ENCODE data around the gene SLIT3.

The SLIT3 gene

DNA sequence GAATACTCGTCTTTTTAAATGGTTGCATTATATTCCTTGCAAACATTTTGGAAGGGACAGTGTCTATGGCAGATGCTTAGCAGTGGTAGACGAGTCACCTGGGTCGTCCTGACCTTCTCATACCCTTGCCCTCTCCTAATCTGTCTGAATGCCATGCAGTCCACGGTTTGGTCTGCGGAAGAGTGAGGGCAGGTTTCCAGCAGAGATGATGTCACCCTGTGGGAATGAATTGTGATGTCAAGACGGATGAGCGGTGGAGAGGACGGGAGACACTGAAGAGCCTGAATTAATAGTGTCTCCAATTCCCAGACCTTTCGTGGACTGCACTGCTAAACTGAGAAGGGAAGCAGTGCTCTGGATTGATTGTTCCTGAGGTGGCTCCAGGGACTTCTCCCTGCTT, 392.7 kb downstream of the SLIT3 start:
- DNase-seq: no peak

DNA sequence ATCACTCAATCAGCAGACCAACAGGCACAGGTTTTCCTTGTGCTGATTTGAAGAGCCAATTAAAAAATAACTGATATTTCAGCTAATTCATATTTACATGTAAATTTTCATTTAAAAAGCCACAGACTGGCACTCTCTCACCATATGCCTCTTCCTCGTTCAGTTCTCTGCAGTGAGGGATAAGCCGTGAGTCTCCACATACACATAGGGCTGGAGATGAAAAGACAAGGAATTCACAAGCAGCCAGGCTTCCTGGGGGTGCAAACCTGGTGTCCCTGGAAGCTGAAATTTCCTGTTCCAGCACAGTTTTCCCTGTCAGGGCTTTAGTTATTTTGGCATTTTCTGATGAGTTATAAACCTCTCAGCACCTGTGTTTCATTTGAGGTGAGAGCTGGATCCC, 397.9 kb downstream of the SLIT3 start:
- DNase-seq: no peak

GRCh38 chr5:168899673-168900072, 401.3 kb downstream of the SLIT3 start:
- no peak for DNase-seq

GRCh38 chr5:168899264-168899663, 401.7 kb downstream of the SLIT3 start:
- DNase-seq: no peak

DNA sequence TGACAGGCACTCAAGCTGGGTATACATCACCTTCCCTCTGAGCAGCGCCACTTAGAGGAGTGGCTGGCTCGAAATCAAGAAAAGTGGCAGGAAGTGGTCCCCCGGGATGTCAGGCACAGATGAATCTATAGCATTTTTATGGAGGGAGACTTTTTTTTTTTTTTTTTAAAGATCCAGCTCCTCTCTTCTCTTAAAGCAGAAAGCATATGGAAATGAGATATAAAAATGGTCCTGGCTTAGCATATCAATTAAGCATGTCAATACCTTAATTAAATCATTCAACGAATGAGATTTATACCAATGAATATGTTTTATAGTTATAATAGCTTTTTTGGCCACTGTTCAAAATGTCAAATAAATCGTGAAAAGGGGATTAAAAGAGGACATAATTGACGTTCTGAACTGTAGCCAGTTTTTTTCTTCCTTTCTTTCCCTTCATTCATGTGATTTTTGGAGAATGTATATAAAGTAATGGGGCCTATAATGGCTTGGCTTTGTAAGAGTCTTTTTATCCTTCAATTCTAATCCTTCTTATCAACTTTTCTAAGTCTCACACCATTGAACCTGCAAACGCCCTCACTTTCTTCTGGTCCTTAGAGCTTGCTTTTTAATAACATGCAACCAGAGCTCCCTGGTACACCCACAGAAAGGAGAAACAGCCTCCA, 402.6 kb downstream of the SLIT3 start:
- no peak for DNase-seq

- DNase-seq: no peak
Observed at GRCh38 chr5:168897387-168898122, 403.4 kb downstream of the SLIT3 start.

DNA sequence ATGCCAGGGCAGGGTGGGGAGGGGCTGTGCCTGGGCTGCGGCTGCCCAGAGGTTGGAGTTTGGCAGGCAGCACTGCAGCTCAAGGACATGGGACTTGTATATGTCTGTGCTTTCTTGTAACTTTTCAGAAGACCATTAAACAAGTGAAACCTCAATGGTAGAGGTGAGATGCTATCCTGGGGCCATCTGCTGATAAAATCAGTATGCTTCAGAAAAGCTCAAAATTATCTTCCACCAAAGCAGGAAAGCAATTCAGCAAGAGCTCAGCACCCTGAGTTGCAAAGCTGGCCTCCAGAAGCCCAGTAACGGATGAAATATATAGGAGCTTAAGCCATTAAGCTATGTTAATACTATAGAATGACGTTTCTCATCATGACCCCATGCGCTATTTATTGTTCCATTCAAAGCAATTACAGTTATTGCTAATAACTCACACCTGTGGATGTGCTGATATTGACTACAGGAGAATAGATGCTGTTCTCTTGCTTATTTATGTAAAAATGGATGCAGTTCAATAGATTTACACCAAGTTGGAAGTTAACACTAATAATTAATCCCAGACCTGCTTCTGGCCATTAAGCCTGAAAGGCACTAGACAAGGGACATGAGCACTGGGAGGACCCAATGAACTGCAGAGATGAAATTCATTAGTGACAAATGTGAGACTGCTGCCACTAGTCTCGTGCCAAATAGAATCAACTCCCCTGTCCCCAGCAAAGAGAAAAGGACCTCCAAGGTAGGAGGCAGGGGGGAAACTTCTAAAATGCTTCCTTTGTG, 405.5 kb downstream of the SLIT3 start:
- DNase-seq: no peak

DNA sequence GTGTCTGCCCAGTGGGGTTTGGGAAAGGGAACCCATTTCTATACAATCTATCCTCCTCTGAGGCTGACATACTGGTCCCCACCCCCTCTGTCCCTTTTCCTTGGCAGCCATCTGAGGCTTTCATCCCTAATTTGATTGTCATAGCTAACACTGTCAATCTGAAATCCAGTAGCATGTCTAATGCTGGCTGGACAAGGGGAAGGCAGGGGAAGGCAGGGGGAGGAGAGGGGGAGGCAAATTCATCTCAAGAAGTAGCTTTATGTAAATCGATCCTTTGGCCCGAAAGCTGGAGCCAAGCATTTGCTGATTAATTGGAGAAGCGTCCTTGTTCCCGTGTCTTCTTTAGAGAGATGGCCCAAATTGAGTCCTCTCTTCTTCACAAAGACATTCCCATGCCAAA, 407.7 kb downstream of the SLIT3 start:
- no peak for DNase-seq

DNA sequence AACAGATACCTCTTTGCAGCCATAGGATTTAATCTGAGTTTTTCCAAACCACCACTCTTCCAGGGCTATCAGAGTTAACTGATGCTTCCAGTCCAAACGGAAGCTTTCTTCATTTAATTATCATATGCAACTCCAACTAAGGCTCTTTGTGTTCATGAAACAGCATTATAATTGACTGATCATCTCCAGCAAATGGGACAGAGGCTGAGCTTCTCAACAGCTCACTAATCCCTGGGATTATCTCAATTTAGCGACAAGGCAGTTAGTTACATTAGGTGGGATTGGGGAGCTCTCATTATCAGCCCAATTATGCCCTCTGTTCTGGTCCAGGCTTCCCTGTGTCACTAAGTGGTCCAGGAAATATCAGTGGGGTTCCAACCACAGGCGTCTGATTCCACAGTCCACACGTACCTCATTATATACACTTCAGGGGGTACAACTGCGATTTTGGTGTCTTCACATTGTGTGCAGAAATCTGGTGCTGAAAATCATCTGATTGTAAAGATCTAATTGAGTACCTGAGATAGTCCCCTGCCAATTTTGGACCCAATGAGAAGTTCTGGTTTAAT, 408.2 kb downstream of the SLIT3 start:
- DNase-seq: no peak

- DNase-seq: no peak
Observed at GRCh38 chr5:168890816-168891812, 409.8 kb downstream of the SLIT3 start.

- no peak for DNase-seq
Observed at GRCh38 chr5:168889039-168889438, 411.9 kb downstream of the SLIT3 start.

- no peak for DNase-seq
Observed at GRCh38 chr5:168887931-168888330, 413.0 kb downstream of the SLIT3 start.

GRCh38 chr5:168886157-168886556, 414.8 kb downstream of the SLIT3 start:
- no peak for DNase-seq

GRCh38 chr5:168885324-168886120, 415.4 kb downstream of the SLIT3 start:
- no peak for DNase-seq

- DNase-seq: no peak
Observed at GRCh38 chr5:168883991-168884390, 416.9 kb downstream of the SLIT3 start.

DNA sequence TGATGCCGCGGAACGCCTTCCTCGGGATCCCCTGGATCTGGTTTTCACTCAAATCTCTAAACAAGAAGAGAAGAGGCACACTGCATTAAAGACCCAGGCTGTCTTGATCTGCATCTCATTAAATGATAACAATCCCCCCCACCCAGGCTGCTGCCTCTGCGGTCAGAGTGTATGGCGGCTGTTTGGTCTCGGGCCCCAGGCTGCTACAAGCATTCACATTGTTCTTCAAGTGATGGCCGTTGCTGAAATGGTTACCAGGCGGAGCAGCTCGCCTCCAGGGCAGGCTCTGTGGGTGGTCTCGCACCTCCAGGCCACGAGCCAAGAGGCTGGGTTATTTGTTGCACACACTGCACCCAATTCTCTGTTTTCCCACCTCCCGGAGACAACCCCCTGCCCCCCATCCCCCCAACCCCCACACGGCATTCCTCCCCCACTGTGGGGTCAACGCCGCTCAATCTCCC, 417.6 kb downstream of the SLIT3 start:
- no peak for DNase-seq

- DNase-seq: no peak
Observed at GRCh38 chr5:168882283-168882682, 418.7 kb downstream of the SLIT3 start.

DNA sequence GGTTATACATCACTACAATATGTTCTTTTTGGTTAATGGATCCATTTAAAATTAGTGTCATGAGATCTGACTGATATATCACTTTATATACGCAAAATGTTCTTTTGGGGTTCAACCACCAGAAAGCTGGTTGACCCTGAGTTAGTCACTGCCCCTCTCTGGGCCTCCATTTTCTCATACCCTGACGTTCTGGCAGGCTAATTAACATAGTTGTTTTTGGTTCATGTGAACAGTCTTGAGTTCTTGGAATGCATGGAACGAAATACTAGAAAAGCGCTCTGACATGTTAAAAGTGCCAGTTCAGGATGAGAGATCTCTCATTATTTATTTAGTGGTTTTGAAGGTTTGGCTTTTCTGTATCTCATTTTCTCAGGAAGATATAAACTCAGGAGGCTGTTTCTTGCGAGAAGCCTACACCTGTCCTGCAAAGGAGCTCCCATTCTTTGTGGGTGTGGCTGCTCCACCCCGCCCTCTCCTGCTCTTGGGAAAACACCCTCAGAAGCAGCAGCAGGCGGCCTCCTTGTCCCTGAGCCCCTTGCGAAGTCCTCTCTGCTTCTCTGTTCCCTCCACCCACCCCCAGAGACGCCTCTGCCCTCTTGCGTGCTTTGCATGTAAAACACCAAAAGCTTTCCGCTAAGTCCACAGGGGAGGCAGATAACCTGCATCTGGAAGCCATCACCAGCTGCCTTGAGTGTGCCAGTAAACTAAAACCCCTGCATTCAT, 419.4 kb downstream of the SLIT3 start:
- DNase-seq: no peak

DNA sequence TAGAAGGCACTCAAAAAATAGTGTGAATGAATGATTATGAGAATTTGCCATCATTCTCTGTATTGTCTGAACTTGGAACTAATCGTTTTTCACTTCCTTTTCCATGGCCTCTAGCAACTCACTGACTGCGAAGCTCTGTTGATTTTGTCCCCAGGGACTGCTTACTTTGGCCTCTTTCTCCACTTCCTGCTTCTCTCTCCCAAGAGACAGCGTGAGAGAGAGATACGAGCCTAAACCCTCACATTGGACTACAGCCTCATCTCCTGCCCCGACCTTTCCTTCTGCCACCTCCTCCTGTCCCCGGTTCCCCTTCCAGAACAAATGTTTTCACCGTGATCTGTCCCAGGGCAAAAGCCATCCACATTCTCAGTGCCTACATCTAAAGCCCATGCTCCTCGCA, 421.0 kb downstream of the SLIT3 start:
- no peak for DNase-seq

DNA sequence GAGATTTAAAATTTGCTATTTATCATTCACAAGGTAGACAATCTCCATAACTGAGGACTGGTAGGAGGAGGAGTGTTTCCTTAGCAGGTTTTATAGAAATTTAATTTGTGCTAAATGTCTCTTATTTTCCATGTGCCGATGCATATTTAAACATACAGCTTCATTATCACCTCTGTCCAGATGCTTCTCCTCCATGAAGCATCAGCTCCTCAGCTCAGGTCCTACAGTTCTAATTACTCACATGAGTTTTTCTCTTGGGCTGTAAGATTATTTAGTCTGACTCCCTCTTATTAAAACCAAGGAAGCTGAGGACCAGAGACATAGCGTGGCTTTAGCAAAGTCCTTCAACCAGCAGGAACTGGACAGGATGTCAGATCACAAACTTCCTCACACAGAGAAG, 421.6 kb downstream of the SLIT3 start:
- DNase-seq: no peak

Data from activated T-cell treated with anti-CD3 and anti-CD28 coated beads for 4 hours (primary cell).